Astrocyte of the spinal cord (primary cell): ENCODE measurements around the gene RALGAPA1.
A peak's percentile ranks its signal among the peaks of the same experiment; 100 is the strongest.
"Not testable (repeated sequence)": the region's sequence is repeated elsewhere in the genome, so short reads cannot be mapped to it uniquely, and the experiment has no call there.

Experiments
- DNase-seq: peaks from one replicate; pipeline ENCODE4 v3.0.0; 2011; ENCODE audit warnings: low read depth, low spot score
- H3K4me3 ChIP-seq: 2 replicates; pipeline ENCODE4 v1.5.1; 2011; ENCODE audit warnings: low read depth, mild to moderate bottlenecking, low read length, moderate library complexity
- CTCF ChIP-seq: IDR thresholded peaks from 2 replicates; pipeline ENCODE4 v1.5.1; 2012; ENCODE audit warnings: low read depth, mild to moderate bottlenecking, low read length, inconsistent platforms
- in situ Hi-C: cut with HindIII; loops from 2 replicates; pipeline ENCODE4 v1.10.0; 2017; ENCODE audit warnings: low sequenced_read_pairs

The RALGAPA1 gene

GRCh38 chr14:35808638-35809563 is at the start of gene RALGAPA1:
RALGAPA1 (minus strand) TSS chr14:35809295; CDS start chr14:35808835, 460 bp downstream.
- H3K4me3 ChIP-seq: peak within 1 kb of the TSS; percentile 83
- in situ Hi-C loops: not testable (repeated sequence)
- peak; percentile 99 for DNase-seq
- peak; percentile 50 for TF ChIP-seq CTCF

- H3K4me3 ChIP-seq: no peak overlapping the region
- peak; percentile 19 for DNase-seq
- no peak for TF ChIP-seq CTCF
- in situ Hi-C loops: no loop called here
Measured at GRCh38 chr14:35858521-35859209, 49.6 kb upstream of the RALGAPA1 start.

GRCh38 chr14:35855876-35856481 is 46.9 kb upstream of the RALGAPA1 start:
- H3K4me3 ChIP-seq: no peak overlapping the region
- in situ Hi-C loops: no loop called here
- no peak for DNase-seq
- TF ChIP-seq CTCF: no peak

- in situ Hi-C loops: no loop called here
- no peak overlapping the region for H3K4me3 ChIP-seq
- DNase-seq: no peak
- no peak for TF ChIP-seq CTCF
Measured at GRCh38 chr14:35854696-35855270, 45.7 kb upstream of the RALGAPA1 start.

GRCh38 chr14:35853225-35853624 is 44.1 kb upstream of the RALGAPA1 start:
- TF ChIP-seq CTCF: no peak
- in situ Hi-C loops: no loop called here
- H3K4me3 ChIP-seq: no peak overlapping the region
- DNase-seq: no peak

- H3K4me3 ChIP-seq: no peak overlapping the region
- DNase-seq: no peak
- no peak for TF ChIP-seq CTCF
- in situ Hi-C loops: no loop called here
Measured at GRCh38 chr14:35851823-35852222, 42.7 kb upstream of the RALGAPA1 start.
